Ishikawa (cell line): ENCODE data around the gene FANCE.

Experiments used
- CEBPB ChIP-seq: IDR thresholded peaks from 2 replicates; pipeline ENCODE4 v1.6.1; 2012
- CREB1 ChIP-seq: IDR thresholded peaks from 2 replicates; pipeline ENCODE4 v1.6.1; 2012; ENCODE audit warnings: low read depth
- EGR1 ChIP-seq: IDR thresholded peaks from 2 replicates; pipeline ENCODE4 v1.6.1; 2012
- EP300 ChIP-seq: IDR thresholded peaks from 2 replicates; pipeline ENCODE4 v1.6.1; 2012; ENCODE audit warnings: borderline replicate concordance
- FOXM1 ChIP-seq: IDR thresholded peaks from 2 replicates; pipeline ENCODE4 v1.6.1; 2012; ENCODE audit warnings: low read depth, borderline replicate concordance
- MAX ChIP-seq: IDR thresholded peaks from 2 replicates; pipeline ENCODE4 v1.6.1; 2012
- NFIC ChIP-seq: IDR thresholded peaks from 2 replicates; pipeline ENCODE4 v1.6.1; 2012
- RAD21 ChIP-seq: IDR thresholded peaks from 2 replicates; pipeline ENCODE4 v1.6.1; 2012; ENCODE audit warnings: low read depth
- REST ChIP-seq: IDR thresholded peaks from 2 replicates; pipeline ENCODE4 v1.6.1; 2012; ENCODE audit warnings: low read depth, mild to moderate bottlenecking
- TAF1 ChIP-seq: IDR thresholded peaks from 2 replicates; pipeline ENCODE4 v1.6.1; 2012; ENCODE audit warnings: low read depth, mild to moderate bottlenecking
- TCF12 ChIP-seq: IDR thresholded peaks from 2 replicates; pipeline ENCODE4 v1.6.1; 2012; ENCODE audit warnings: low read depth
- TEAD4 ChIP-seq: IDR thresholded peaks from 2 replicates; pipeline ENCODE4 v1.6.1; 2012
- USF1 ChIP-seq: IDR thresholded peaks from 2 replicates; pipeline ENCODE4 v1.6.1; 2012
- YY1 ChIP-seq: IDR thresholded peaks from 2 replicates; pipeline ENCODE4 v1.6.1; 2012; ENCODE audit warnings: low read depth
- ZBTB7A ChIP-seq: IDR thresholded peaks from 2 replicates; pipeline ENCODE4 v1.6.1; 2012; ENCODE audit warnings: low read depth

FANCE gene

GRCh38 chr6:35435074-35435837, 16.9 kb upstream of the FANCE start:
- TF ChIP-seq TAF1 (no peak), CREB1 (no peak), MAX (no peak), EGR1 (no peak), NFIC (no peak), REST (no peak), TCF12 (no peak), RAD21 (no peak), EP300 (no peak), FOXM1 (no peak)

- no peak for TF ChIP-seq REST
- TF ChIP-seq FOXM1: no peak
- TF ChIP-seq MAX: no peak
- TF ChIP-seq ZBTB7A: no peak
- TF ChIP-seq NFIC: no peak
- no peak for TF ChIP-seq CEBPB
- no peak for TF ChIP-seq EP300
- TF ChIP-seq EGR1: no peak
- no peak for TF ChIP-seq TCF12
- no peak for TF ChIP-seq TAF1
- TF ChIP-seq RAD21: no peak
- TF ChIP-seq TEAD4: no peak
- TF ChIP-seq CREB1: no peak
- no peak for TF ChIP-seq YY1
- TF ChIP-seq USF1: no peak
These were observed 15.9 kb upstream of the FANCE start for GRCh38 chr6:35436071-35436857.

- TF ChIP-seq TEAD4 (no peak), FOXM1 (no peak), YY1 (no peak), CEBPB (no peak), TCF12 (no peak), USF1 (no peak), ZBTB7A (no peak), EGR1 (no peak), RAD21 (no peak)
These were observed 12.8 kb upstream of the FANCE start for GRCh38 chr6:35439308-35439707.

- TF ChIP-seq USF1 (no peak), YY1 (no peak), NFIC (no peak), EP300 (no peak)
These were observed 10.9 kb upstream of the FANCE start for GRCh38 chr6:35441205-35441604.

- no peak for TF ChIP-seq FOXM1
- no peak for TF ChIP-seq EP300
- TF ChIP-seq TAF1: no peak
- no peak for TF ChIP-seq NFIC
- TF ChIP-seq CREB1: no peak
- TF ChIP-seq ZBTB7A: no peak
- TF ChIP-seq MAX: no peak
- no peak for TF ChIP-seq REST
- no peak for TF ChIP-seq RAD21
- no peak for TF ChIP-seq USF1
- no peak for TF ChIP-seq CEBPB
- no peak for TF ChIP-seq YY1
- TF ChIP-seq TEAD4: no peak
- no peak for TF ChIP-seq TCF12
- TF ChIP-seq EGR1: no peak
These were observed 10.5 kb upstream of the FANCE start for GRCh38 chr6:35441642-35442041.
